RWPE1 (cell line): ENCODE data around the gene KLHL9.

Experiments used
- CTCF ChIA-PET: fragments of 350-600 bp; sonication (Branson Sonifier 250); formaldehyde crosslinking; extraction: SDS; loops from one replicate; lab custom pipeline; 2021; lab: Yijun Ruan, JAX
- POLR2A ChIA-PET: fragments of 400-600 bp; formaldehyde crosslinking; extraction: SDS; loops from one replicate; lab custom pipeline; 2020; ENCODE audit warnings: antibody characterized with exemption; ENCODE audit not compliant: low non-redundant PET; lab: Yijun Ruan, JAX
- DNase-seq: peaks from one replicate; pipeline ENCODE4 v3.0.0; 2012; ENCODE audit warnings: low spot score
- H3K27ac ChIP-seq: fragments of 450-650 bp; 2 replicates; pipeline ENCODE4 v1.5.1; 2017
- CTCF ChIP-seq: fragments of 450-650 bp; conservative IDR thresholded peaks from 2 replicates; pipeline ENCODE4 v1.5.1; 2017; ENCODE audit warnings: low read depth, mild to moderate bottlenecking

KLHL9 gene

GRCh38 chr9:21286099-21286498, 49.1 kb downstream of the KLHL9 start:
- no peak for DNase-seq
- H3K27ac ChIP-seq = no peak overlapping the region
- CTCF ChIA-PET = no interaction called here
- POLR2A ChIA-PET = no interaction called here
- TF ChIP-seq CTCF = no peak

- CTCF ChIA-PET = interaction anchor here (0.6 kb wide), 1 partner anchor 10 kb away, joined by 3 read pairs; no protein-coding TSS in a partner anchor
- no peak overlapping the region for H3K27ac ChIP-seq
- no peak for TF ChIP-seq CTCF
- POLR2A ChIA-PET = no interaction called here
- DNase-seq = no peak
Measured at GRCh38 chr9:21281275-21281674, 53.9 kb downstream of the KLHL9 start.
